Neural crest cell (in vitro differentiated cells): Measurements from ENCODE around the gene MUL1. TPM values are rescaled to one million over a fixed set of nuclear protein-coding genes. Genes with fewer than 3 reads are reported as not detected.

Source experiments
- DNase-seq: peaks from one replicate; pipeline ENCODE4 v3.0.0; 2021; ENCODE audit warnings: low read depth, mixed read lengths, low spot score
- H3K27ac Mint-ChIP-seq: one replicate; pipeline ENCODE4 v1.8.0; 2021; ENCODE audit warnings: mild to moderate bottlenecking, mixed read lengths; ENCODE audit not compliant: unreplicated experiment
- H3K27me3 Mint-ChIP-seq: 2 replicates; pipeline ENCODE4 v1.8.0; 2021; ENCODE audit warnings: low read depth, mild to moderate bottlenecking, mixed read lengths
- H3K36me3 Mint-ChIP-seq: 2 replicates; pipeline ENCODE4 v1.8.0; 2021; ENCODE audit warnings: low read depth, mild to moderate bottlenecking, mixed read lengths
- H3K4me1 Mint-ChIP-seq: 2 replicates; pipeline ENCODE4 v1.8.0; 2021; ENCODE audit warnings: mixed read lengths
- H3K4me3 Mint-ChIP-seq: one replicate; pipeline ENCODE4 v1.8.0; 2021; ENCODE audit warnings: mild to moderate bottlenecking, mixed read lengths
- H3K9me3 Mint-ChIP-seq: 2 replicates; pipeline ENCODE4 v1.8.0; 2021; ENCODE audit warnings: mixed read lengths
- CTCF ChIP-seq: fragments of 200-600 bp; sonication (generic); conservative IDR thresholded peaks from 2 replicates; pipeline ENCODE4 v1.5.0; 2021; ENCODE audit warnings: antibody characterized with exemption, mild to moderate bottlenecking
- total RNA-seq: library from RNA; stranded (reverse); gene quantifications from 2 replicates; pipeline ENCODE4 v1.2.1, GENCODE V29; 2021

MUL1 gene
- total RNA-seq, 1 donor from 2014 or later: 27.6 TPM

GRCh38 chr1:20493839-20494608 lies 13.9 kb downstream of the MUL1 start:
- peaks cover 8% of the 10 kb centered on the region for H3K27me3 Mint-ChIP-seq
- H3K9me3 Mint-ChIP-seq: no peaks in the 10 kb centered on the region
- DNase-seq: peak; percentile 92
- no peaks in the 10 kb centered on the region for H3K36me3 Mint-ChIP-seq
- no peaks in the 10 kb centered on the region for H3K4me1 Mint-ChIP-seq
- TF ChIP-seq CTCF: peak; percentile 98
- no peak overlapping the region for H3K4me3 Mint-ChIP-seq
- H3K27ac Mint-ChIP-seq: no peak overlapping the region

- H3K9me3 Mint-ChIP-seq: no peaks in the 10 kb centered on the region
- H3K27ac Mint-ChIP-seq: no peak overlapping the region
- no peak overlapping the region for H3K4me3 Mint-ChIP-seq
- H3K27me3 Mint-ChIP-seq: peaks cover 15% of the 10 kb centered on the region
- DNase-seq: no peak
- H3K4me1 Mint-ChIP-seq: no peaks in the 10 kb centered on the region
- no peak for TF ChIP-seq CTCF
- no peaks in the 10 kb centered on the region for H3K36me3 Mint-ChIP-seq
Observed at GRCh38 chr1:20493309-20493708, 14.6 kb downstream of the MUL1 start.

- Mint-ChIP-seq H3K4me1 (no peaks in the 10 kb centered on the region), H3K27ac (no peak overlapping the region), H3K4me3 (no peak overlapping the region), H3K9me3 (no peaks in the 10 kb centered on the region), H3K27me3 (peaks cover 21% of the 10 kb centered on the region), H3K36me3 (no peaks in the 10 kb centered on the region)
- no peak for TF ChIP-seq CTCF
- no peak for DNase-seq
Observed at GRCh38 chr1:20492751-20493150, 15.2 kb downstream of the MUL1 start.

- TF ChIP-seq CTCF: no peak
- no peaks in the 10 kb centered on the region for H3K4me1 Mint-ChIP-seq
- H3K4me3 Mint-ChIP-seq: no peak overlapping the region
- no peaks in the 10 kb centered on the region for H3K36me3 Mint-ChIP-seq
- peaks cover 29% of the 10 kb centered on the region for H3K27me3 Mint-ChIP-seq
- H3K27ac Mint-ChIP-seq: no peak overlapping the region
- DNase-seq: no peak
- no peaks in the 10 kb centered on the region for H3K9me3 Mint-ChIP-seq
Observed at GRCh38 chr1:20491866-20492265, 16.1 kb downstream of the MUL1 start.

- no peaks in the 10 kb centered on the region for H3K36me3 Mint-ChIP-seq
- peaks cover 30% of the 10 kb centered on the region for H3K27me3 Mint-ChIP-seq
- TF ChIP-seq CTCF: no peak
- no peak for DNase-seq
- H3K4me3 Mint-ChIP-seq: no peak overlapping the region
- H3K27ac Mint-ChIP-seq: no peak overlapping the region
- H3K4me1 Mint-ChIP-seq: no peaks in the 10 kb centered on the region
- no peaks in the 10 kb centered on the region for H3K9me3 Mint-ChIP-seq
Observed at GRCh38 chr1:20491178-20491577, 16.8 kb downstream of the MUL1 start.
